ENCODE data around the gene OLIG2.

DNA sequence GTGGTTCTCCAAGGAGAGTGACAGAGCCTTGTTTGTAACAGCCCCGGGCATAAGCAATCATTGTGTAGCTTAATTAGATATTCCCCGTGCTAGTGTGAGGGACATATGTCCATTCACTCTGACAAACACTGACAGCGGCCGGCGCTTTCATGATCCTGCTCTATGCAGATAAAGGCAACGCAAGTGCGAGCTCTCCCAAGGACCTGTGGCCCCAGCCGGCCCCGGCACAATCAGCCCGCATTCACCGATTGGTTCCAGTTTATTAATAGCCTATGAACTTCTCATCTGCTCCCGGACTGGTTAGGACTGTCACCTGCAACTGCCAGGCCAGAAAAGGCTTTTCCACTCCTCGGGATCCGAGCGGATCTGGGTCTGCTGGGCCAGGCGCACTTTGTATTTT lies 26.2 kb downstream of the OLIG2 start:
- TF ChIP-seq, protein P1, sequence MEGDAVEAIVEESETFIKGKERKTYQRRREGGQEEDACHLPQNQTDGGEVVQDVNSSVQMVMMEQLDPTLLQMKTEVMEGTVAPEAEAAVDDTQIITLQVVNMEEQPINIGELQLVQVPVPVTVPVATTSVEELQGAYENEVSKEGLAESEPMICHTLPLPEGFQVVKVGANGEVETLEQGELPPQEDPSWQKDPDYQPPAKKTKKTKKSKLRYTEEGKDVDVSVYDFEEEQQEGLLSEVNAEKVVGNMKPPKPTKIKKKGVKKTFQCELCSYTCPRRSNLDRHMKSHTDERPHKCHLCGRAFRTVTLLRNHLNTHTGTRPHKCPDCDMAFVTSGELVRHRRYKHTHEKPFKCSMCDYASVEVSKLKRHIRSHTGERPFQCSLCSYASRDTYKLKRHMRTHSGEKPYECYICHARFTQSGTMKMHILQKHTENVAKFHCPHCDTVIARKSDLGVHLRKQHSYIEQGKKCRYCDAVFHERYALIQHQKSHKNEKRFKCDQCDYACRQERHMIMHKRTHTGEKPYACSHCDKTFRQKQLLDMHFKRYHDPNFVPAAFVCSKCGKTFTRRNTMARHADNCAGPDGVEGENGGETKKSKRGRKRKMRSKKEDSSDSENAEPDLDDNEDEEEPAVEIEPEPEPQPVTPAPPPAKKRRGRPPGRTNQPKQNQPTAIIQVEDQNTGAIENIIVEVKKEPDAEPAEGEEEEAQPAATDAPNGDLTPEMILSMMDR (IDR thresholded peaks at IDR 0.05), result no peak
- TF ChIP-seq POLR2AphosphoS5 (IDR thresholded peaks at IDR 0.05; ENCODE audit: insufficient read depth in 1 of 2, low read depth in 1 of 2), result no peak

All from vagina (tissue), 2 donors.